Stimulated activated CD8-positive, alpha-beta memory T cell treated with anti-CD3 and anti-CD28 coated beads, Interleukin-12 subunit alpha, Interleukin-12 subunit beta, amount 100 ng/mL, for 24 hours (primary cell): ENCODE results near the gene PIK3R5.

Experiments
- DNase-seq: peaks from one replicate; pipeline ENCODE4 v3.0.0-alpha.2; 2020; ENCODE audit errors: extremely low read depth

The PIK3R5 gene

DNA sequence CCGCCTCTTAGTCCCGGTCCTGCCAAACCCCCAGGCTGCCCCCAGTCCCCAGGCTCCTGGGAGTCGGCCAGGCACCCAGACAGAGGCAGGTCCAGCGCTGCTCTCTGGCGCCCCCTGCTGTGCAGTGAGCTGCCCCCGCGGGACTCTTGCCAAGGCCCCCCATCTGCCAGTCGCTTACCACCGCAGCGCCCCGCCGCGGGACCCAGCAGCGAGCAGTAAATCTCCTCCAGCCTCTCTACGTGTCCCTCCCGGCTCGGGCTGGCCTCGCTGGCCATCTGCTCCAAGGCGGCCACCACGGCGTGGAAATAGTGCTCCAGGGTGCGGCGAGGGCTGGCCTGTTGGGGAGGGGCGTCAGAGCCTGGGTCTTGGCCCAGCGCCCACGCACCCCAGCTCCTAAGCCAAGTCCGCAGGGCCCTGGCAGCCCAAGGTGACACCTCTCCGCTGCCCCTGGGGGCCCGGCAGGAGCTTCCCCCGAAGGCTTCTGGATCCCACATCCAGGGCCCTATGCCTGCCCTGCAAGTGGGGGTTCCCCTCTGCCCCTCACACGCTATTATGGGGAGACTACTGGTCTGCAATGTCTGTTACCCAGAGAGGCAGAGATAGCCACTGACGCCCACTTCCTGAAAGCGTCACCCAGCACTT is 132.7 kb downstream of the PIK3R5 start:
- no peak for DNase-seq

- no peak for DNase-seq
Measured at GRCh38 chr17:8831234-8831849, 134.2 kb downstream of the PIK3R5 start.

- DNase-seq, result no peak
Measured at GRCh38 chr17:8830141-8830540, 135.4 kb downstream of the PIK3R5 start.

- no peak for DNase-seq
Measured at GRCh38 chr17:8829036-8829941, 136.2 kb downstream of the PIK3R5 start.
